GM23338 (cell line): ENCODE data around the gene FAU.

Experiments used
- CREB1 ChIP-seq: fragments of 250-450 bp; sonication (Bioruptor Pico); IDR thresholded peaks from 2 replicates; pipeline ENCODE4 v1.5.0; 2020; ENCODE audit warnings: low read depth, mild to moderate bottlenecking, moderate library complexity
- CTCF ChIP-seq, 2 experiments: fragments of 200-600 bp in 1 of 2; sonication (generic) in 1 of 2; conservative IDR thresholded peaks; 2 replicates each; pipeline versions ENCODE4 v1.5.1 to v1.6.1; 2016 to 2017; ENCODE audit warnings: antibody characterized with exemption in 2 of 2, low read depth in 2 of 2, mild to moderate bottlenecking in 2 of 2, moderate library complexity in 1 of 2
- ETS1 ChIP-seq: IDR thresholded peaks from 2 replicates; pipeline ENCODE4 v1.6.1; 2016; ENCODE audit warnings: antibody characterized with exemption
- EZH2 ChIP-seq: fragments of 200-600 bp; sonication (generic); IDR thresholded peaks from one replicate; pipeline ENCODE4 v1.8.0; 2017; ENCODE audit warnings: antibody characterized with exemption, mild to moderate bottlenecking, low read depth; ENCODE audit not compliant: unreplicated experiment
- EZH2phosphoT487 ChIP-seq: fragments of 200-600 bp; sonication (generic); IDR thresholded peaks from one replicate; pipeline ENCODE4 v1.8.1; 2018; ENCODE audit warnings: antibody characterized with exemption; ENCODE audit not compliant: unreplicated experiment
- JUNB ChIP-seq: IDR thresholded peaks from one replicate; pipeline ENCODE4 v1.6.1; 2016; ENCODE audit warnings: antibody characterized with exemption; ENCODE audit not compliant: unreplicated experiment
- NANOG ChIP-seq: IDR thresholded peaks from 2 replicates; pipeline ENCODE4 v1.6.1; 2016; ENCODE audit warnings: antibody characterized with exemption, borderline replicate concordance
- POLR2AphosphoS5 ChIP-seq: IDR thresholded peaks from 2 replicates; pipeline ENCODE4 v1.6.1; 2016; ENCODE audit warnings: antibody characterized with exemption, low read depth
- REST ChIP-seq: IDR thresholded peaks from one replicate; pipeline ENCODE4 v1.6.1; 2018; ENCODE audit warnings: antibody characterized with exemption; ENCODE audit not compliant: unreplicated experiment
- ZNF331 ChIP-seq: fragments of 250-450 bp; sonication (Bioruptor Pico); IDR thresholded peaks from 2 replicates; pipeline ENCODE4 v1.5.0; 2020; ENCODE audit warnings: low read depth, mild to moderate bottlenecking, moderate library complexity
- ZNF462 ChIP-seq: fragments of 250-450 bp; sonication (Bioruptor Pico); IDR thresholded peaks from 2 replicates; pipeline ENCODE4 v1.5.0; 2020; ENCODE audit warnings: mild to moderate bottlenecking, moderate library complexity

GRCh38 chr11:65132988-65133700, 11.2 kb upstream of the FAU start:
- TF ChIP-seq CTCF (conservative IDR thresholded peaks at IDR 0.05; ENCODE audit: low read depth in 2 of 2) (no peak), POLR2AphosphoS5 (no peak), ETS1 (no peak), ZNF331 (CRISPR knock-in tag) (no peak), ZNF462 (CRISPR knock-in tag) (no peak), CREB1 (CRISPR knock-in tag) (no peak), EZH2phosphoT487 (no peak), NANOG (no peak), EZH2 (no peak), REST (no peak), JUNB (no peak)
